NCI-H2196 (cell line): ENCODE measurements around the gene MYO1F.

Experiments
- DNase-seq: peaks from one replicate; lab custom pipeline; 2025; ENCODE audit not compliant: unreplicated experiment; lab: John Stamatoyannopoulos, UW

MYO1F gene

DNA sequence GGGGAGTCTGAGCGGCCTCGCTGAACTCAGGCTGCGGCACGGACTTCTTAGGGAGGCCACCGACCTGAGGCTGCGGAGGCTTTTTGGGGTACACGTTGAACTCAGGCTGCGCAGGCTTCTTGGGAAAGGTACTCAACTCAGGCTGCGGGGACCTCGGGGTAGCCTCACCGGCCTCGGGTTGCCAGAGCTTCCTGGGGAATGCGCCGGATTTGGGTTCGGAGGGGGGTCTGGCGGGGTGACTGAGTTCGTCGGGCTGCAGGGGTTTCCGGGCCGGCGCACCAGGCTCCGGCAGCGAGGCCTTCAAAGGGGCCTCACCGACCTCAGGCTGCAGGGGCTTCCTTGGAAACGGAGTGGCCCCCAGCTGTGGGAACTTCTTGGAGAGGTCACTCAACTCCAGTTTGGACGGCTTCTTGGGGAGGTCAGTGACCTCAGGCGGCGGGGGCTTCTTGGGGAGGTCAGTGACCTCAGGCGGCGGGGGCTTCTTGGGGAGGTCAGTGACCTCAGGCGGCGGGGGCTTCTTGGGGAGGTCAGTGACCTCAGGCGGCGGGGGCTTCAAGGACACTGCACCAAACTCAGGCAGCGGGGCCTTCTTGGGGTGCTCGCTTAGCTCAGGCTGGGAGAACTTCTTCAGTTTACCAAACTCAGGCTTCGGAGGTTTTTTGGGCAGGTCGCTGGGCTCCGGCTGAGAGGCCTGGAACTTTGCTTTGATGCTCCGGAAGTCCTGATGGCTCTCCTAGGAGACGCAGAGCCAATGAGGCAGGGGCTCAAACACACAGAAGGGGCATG, 78.0 kb downstream of the MYO1F start:
- no peak for DNase-seq

DNA sequence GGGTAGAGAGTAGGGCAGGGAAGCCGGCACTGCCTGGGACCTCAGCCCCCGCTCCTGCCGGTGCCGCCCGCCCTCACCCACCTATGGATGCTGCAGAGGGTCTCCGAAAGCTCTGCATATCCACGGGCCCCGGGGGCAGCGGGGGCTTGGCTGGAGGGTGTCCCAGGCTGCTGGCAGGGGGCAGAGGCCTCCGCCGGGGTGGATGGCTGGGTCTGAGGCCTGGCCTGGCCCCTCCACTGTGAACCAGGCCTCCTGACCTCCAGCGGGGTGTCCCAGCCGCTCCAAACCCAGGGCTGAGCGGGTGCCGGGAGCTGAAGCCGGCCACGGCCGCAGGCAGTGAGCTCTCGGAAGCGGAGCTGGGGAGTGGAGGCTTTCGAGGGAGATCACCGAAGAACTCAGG, 78.9 kb downstream of the MYO1F start:
- no peak for DNase-seq

DNA sequence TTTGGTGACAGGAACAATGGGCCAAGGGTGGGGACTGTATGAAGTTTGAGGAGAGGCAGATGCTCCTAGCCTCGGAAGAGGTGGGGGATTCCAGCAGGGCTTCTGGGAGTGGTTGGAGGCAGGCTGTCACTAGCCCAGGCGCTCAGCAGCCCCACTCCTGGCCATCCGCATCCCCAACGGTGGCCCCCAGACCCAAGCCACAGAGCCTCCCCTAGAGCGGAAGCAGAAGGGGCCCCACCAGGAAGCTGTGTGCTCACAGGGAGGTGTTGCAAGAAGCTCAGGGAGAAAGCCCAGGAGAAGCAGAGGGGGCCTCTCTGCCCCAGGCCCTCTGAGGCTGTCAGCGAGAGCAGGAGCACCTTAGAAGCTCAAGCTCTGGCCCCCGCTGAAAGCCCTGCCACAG, 83.1 kb downstream of the MYO1F start:
- no peak for DNase-seq

DNA sequence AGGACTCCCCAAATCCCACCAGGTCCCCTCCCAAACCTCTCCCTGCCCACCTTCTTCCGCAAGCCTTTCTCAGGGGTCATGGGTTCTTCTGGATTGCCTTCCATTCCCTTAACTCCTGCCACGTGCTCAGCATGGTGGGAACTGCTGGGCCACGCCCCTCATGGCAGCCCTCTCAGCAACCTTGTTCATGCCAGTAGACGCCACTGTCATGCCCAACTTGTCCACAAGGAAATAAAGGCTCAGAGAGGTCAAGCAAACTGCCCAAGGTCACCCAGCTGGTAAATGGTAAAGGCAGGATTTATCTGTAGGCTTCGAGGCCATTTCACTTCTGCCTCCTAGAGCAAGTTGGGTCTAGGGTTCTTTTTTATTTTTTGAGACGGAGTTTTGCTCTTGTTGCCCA, 85.7 kb downstream of the MYO1F start:
- DNase-seq = no peak

DNA sequence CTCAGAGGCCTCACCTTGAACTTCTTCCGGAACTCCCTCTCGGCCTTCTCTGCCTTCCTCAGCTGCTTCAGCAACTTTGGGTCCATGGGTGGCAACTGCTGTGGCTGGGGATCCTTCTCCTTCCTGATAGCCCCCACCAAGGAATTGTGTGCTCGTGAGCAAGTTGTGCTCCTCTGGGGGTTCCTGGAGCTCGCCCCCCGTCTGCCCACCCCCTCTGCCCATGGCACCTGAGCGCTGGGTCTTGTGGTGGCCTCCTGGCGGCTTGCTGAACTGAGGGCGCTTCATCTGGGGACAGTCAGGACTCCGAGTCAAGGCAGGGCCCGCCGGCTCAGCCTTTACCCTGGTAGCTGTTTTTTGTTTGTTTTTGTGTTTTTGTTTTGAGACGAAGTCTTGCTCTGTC, 86.4 kb downstream of the MYO1F start:
- DNase-seq = no peak

DNA sequence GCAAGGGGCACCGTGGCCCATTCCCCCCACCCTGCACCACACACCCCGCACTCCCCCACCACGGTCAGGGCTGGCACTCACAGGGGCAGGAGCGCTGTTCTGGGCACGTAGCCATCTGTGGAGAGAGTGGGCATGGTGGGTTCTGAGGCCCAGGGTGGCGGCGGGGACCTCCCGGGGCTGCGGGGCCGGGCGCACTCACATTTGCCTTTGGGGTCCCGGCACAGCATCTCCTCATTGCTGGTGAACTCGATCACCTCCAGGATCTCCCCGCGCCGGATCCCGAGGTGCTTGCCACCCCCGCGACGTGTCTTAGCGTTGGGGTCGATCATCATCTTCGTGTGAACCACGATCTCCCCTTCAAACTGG, 86.9 kb downstream of the MYO1F start:
- no peak for DNase-seq

DNA sequence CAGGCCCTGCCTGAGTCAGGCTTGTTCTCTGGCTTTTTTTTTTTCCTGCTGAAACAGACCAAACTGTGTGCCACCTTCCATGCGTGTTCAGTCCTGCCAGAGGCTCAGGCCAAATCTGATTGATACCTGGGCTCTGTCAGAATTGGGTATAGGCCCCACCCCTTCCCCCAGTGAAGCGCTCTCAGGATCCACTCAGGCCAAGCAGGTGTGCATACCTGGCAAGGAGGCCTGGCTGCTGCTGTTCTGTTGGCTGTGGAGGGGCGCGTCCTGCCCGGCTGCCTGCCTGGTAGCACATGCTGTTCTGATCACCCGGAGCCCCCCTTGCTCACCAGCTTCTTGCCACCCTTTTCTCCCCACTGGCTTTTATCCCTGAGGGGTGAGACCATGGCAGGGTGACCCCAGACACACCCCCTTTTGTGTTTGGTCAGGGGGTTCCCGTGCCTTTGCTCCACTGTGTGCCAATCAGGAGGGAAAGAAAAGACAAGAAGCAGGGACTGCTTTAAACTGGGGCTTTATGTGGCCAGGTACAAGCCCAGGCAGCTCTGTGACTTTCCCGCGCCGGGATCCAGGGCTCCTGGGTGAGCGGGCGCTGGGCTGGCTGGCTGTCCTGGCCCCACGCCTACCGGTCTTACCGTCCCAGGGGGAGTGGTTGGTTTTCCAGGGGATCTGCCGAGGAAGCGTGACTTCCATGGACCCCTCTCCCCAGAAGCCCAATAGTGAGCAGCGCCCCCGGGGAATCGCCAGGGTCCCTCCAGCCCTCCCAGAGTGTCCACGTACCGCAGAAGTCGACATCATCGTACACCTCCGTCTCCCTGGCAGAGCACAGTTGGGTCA, 87.5 kb downstream of the MYO1F start:
- no peak for DNase-seq

DNA sequence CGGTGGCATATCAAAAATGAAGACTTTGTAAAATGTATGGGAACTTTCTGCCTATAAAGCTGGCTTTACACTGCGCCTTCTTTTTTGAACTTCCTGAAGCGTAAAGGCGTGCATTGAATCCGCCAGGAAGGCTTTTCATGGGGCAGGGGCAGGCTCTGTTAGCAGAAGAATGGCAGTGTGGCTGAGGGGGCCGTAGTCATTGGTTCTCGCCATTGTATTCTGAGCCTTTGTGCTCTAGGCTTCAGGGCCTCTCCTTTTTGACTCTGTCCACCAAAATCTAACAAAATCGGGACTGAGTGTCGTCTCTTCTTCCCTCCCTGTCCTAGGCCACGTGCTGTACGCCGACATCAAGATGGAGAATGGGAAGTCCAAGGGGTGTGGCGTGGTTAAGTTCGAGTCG, 88.9 kb downstream of the MYO1F start:
- no peak for DNase-seq

DNA sequence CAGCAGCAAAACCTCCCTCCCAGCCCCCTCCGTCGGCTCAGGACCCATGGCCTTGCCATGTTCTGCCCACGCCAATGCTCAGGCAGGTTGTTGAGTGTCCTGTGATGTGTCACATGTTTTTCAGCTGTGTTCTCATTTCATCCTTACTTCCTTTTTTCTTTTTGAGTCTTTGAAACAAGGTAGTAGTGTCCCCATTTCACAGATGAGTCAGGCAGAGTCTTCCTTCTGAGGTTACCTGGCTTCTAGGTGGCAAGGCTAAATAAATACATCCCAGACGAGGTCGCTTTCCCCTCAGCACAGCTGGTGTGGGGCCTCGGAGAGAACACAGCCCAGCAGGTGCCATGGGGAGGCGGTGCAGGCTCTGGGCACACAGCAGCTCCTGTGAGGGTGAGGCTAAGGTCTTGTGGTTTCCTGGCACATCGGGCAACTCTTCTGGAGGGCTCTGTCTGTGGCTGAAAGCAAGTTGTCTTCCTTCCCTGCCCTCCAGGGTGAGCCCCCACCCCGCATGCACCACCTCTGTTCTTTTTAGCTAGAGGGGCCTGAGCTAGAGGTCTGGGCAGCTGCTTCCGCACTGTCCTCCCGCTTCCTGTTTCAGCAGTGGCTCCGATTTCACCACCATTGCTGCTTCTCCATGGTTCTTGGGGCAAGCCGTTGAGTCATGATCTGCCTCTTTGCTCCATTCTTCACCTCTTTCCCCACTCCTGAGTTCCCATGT, 89.9 kb downstream of the MYO1F start:
- DNase-seq = no peak

DNA sequence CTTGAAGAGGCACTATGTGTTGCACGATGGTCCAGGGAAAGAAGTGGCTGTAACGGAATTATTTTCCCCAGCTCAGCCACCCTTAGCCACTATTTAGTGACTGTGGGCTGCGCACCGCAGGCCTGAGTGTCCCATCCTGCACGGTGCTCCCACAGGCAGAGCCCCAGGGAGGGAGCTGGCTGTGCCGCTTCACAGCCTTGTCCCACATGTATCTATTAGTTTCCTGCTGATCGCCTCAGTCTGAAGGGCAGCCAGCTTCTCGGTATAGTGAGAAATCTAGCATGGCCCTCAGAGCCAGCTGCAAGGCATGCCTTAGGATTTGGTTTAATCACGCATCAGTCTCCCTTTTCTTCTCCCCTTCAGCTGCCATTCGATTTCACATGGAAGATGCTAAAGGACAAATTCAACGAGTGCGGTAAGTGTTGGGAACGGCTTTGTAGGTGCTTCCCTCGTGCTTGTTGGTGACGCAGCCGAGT, 90.5 kb downstream of the MYO1F start:
- no peak for DNase-seq

DNA sequence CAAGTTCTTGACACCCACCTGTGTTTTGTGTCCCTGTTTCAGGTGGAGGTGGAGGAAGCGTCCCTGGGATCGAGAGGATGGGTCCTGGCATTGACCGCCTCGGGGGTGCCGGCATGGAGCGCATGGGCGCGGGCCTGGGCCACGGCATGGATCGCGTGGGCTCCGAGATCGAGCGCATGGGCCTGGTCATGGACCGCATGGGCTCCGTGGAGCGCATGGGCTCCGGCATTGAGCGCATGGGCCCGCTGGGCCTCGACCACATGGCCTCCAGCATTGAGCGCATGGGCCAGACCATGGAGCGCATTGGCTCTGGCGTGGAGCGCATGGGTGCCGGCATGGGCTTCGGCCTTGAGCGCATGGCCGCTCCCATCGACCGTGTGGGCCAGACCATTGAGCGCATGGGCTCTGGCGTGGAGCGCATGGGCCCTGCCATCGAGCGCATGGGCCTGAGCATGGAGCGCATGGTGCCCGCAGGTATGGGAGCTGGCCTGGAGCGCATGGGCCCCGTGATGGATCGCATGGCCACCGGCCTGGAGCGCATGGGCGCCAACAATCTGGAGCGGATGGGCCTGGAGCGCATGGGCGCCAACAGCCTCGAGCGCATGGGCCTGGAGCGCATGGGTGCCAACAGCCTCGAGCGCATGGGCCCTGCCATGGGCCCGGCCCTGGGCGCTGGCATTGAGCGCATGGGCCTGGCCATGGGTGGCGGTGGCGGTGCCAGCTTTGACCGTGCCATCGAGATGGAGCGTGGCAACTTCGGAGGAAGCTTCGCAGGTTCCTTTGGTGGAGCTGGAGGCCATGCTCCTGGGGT, 91.5 kb downstream of the MYO1F start:
- DNase-seq = no peak

DNA sequence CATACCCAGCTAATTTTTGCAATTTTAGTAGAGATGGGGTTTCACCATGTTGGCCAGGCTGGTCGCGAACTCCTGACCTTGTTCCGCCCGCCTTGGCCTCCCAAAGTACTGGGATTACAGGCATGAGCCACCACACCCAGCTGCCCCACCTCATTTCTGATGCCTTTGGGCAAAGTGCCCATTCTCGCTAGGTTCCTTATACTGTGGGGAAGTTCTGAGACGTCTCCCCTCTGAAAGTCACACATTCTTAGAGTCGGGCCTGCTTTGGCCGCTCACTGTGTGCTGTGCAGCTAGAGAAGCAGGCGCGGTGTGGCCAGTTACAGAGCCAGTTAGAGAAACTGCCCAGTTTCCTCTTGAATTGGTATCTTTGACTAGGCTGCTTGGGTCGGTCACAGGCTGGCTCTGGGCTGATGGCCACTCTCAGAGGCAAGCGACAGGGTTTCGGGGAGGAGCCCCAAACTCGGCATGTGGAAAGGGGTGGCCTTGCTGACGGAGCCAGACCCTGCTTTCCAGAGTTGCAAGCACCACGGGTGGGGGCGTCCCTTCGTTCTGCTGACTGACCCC, 92.8 kb downstream of the MYO1F start:
- no peak for DNase-seq

DNA sequence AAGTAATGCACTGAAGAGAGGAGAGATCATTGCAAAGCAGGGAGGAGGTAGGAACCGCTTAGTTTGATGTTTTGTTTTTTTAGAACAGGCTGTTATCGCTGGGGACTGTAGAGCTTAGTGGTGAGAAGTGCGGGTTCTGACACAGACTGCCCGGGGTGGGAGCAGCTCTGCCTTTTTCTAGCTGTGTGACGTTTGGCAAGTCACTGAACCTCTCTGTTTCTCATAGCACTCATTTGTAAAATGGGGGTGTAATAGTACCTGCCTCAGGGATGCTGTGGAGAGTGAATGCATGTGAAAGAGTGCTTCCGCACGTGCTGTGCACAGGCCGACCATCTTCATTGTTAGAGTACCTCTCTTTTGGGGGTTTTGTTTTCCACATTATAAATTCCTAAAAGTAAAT, 94.1 kb downstream of the MYO1F start:
- DNase-seq = no peak

DNA sequence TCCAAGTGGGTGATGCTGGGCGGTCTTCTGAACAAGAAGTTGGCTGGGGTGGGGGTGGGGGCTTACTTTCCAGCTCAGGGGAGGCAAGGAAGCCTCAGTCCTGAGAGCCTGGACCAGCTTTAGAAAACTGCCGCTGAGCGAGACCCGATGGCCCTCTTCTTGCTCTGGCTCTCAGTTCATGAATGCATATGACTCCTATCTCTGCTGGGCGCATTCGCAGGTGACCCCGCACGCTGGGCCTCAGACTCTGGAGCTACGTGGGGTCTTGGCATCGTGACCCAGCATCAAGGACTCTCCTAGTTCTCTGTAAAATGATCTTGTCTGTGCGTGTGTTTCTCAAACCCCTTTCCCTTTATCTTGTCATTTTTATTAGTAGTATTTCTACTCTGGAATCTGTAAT, 94.5 kb downstream of the MYO1F start:
- DNase-seq = no peak

DNA sequence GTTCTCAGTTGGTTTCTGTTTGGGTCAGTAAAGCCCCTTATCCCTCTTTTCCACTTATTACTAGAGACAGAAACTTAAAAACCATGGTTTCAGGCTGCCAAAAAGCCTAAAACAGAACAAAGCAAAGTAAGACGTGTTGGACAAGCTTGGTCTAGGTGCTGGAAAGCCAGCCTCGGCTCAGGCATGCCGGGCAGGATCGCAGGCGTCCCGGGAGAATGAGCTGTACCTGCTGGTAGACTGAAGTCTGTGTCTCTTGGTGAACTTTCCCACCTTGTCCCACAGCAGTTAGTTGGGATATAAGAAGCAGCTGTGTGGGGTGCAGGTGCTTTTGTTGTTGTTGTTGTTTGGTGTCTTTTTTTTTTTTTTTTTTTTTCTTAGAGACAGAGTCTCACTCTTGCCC, 95.6 kb downstream of the MYO1F start:
- no peak for DNase-seq

DNA sequence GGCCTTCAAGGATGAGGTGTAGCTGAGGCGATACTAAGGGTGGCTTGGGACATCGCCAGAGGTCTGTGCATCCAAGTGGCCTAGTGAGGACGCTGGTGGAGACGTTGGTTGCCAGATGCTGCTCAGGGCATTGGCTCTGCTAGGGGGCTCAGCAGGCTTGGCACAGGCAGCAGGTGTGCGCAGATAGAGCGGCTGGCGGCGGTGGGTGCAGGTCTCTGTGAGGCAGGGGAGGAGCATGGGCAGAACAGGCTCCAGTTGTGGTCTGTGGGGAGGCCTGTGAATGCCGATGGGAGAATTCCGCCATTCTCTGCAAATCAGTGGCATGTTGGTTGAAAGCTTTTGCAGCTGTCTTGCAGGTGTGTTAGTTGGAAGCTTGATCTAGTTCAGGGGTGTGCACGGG, 96.0 kb downstream of the MYO1F start:
- no peak for DNase-seq

DNA sequence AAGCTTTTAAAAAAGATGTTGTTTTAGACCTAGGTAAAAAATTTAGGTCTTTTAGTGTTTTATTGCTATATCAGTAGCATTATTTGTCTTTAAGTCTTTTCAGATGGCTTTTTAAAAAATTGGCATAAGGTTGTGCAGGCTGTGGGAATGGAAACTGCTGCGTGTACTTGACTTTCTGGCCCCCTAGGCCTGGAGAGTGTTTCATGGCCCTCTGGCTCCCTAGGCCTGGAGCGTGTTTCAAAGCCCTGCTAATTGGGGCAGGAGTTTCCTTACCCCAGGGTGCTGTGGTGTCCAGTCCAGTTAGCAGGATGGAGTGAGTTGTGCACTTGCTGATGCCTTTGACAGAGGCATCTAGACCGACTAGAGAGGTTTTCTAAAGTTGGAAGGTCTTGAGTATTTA, 98.6 kb downstream of the MYO1F start:
- no peak for DNase-seq

DNA sequence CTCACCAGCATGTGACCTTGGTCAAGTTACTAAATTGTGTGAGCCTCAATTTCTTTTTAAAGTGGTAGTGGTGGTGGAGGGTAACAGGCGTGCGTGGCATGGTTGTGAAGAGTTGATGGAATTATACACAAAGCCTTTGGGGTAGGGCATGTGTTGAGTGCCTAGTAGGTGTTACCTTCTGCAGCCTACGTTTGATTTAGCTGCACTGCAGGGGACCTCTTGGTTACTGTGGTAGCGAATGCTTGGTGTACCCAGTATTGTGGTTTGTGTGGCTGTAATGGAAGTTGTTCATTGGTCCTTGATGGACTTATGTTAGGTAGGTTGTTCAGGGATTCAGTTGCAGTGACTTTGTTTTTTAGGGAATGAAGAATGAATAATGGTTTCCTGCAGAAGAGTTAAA, 99.4 kb downstream of the MYO1F start:
- DNase-seq = no peak

DNA sequence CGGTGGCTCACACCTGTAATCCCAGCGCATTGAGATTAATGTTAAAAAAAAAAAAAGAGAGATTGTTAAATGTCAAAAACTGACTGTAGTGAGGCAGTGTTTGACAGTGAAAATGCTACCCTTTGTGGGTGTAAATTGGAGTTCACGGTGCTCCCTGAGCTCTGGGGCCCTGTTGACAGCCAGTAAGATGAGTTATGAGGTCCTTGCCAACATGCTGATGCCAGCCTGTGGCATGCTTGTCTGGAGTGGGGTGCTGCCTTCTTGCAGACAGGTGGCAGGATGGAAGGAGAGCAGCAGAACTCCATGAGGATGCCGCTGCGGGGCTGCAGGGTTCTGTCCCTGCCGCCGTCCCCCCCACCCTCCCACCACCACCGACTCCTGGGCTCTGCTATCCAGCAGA, 100.7 kb downstream of the MYO1F start:
- no peak for DNase-seq

DNA sequence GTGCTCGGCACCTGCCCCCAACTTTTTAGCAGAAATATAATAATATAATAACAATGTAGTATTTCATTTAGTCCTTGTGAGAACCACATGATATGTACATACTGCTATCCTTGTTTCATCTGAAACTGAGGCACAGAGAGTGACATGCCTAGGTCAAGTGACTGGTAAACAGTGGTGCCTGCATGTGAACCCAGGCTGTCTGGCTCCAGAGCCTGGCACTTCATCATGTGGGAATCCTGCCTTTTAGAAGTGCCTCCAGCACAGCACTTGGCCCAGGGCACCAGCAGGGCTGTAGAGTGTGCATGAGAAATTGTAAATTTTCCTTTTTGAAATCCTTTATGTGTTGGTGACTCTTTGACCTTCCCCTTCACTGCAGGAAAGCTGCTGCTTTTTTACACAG, 102.2 kb downstream of the MYO1F start:
- no peak for DNase-seq
